Jurkat, Clone E6-1 (cell line): ENCODE measurements around the gene SNX9.
"Not testable (repeated sequence)": the region's sequence is repeated elsewhere in the genome, so short reads cannot be mapped to it uniquely, and the experiment has no call there.

Experiments used
- DNase-seq: peaks from one replicate; pipeline ENCODE4 v3.0.0-alpha.2; 2011; ENCODE audit warnings: low read depth, low spot score
- H3K4me3 ChIP-seq: 2 replicates; pipeline ENCODE4 v1.5.1; 2011; ENCODE audit warnings: mild to moderate bottlenecking, low read length, control low read depth, moderate library complexity

The SNX9 gene

GRCh38 chr6:157941101-157941863 is 118.2 kb downstream of the SNX9 start:
- DNase-seq: no peak
- no peak overlapping the region for H3K4me3 ChIP-seq

DNA sequence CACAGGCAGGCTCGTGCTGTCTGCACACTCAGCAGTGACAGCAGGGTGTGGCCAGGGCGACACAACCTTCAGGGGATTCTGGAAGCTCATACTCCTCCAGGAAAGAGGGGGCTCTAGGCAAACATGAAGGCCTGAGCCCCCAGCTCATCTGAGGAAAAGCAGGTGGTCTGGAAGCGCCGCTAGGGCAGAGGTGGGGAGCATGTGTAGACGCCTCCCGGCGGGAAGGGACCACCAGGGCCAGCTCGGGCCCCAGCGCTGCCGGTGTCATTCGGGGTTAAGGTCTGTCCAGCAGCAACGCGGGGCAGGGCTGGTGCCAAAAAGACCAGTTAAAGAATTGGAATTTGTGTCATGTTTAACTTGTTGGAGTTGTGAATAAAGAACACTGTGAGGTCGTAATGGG is 119.3 kb downstream of the SNX9 start:
- no peak overlapping the region for H3K4me3 ChIP-seq
- no peak for DNase-seq

DNA sequence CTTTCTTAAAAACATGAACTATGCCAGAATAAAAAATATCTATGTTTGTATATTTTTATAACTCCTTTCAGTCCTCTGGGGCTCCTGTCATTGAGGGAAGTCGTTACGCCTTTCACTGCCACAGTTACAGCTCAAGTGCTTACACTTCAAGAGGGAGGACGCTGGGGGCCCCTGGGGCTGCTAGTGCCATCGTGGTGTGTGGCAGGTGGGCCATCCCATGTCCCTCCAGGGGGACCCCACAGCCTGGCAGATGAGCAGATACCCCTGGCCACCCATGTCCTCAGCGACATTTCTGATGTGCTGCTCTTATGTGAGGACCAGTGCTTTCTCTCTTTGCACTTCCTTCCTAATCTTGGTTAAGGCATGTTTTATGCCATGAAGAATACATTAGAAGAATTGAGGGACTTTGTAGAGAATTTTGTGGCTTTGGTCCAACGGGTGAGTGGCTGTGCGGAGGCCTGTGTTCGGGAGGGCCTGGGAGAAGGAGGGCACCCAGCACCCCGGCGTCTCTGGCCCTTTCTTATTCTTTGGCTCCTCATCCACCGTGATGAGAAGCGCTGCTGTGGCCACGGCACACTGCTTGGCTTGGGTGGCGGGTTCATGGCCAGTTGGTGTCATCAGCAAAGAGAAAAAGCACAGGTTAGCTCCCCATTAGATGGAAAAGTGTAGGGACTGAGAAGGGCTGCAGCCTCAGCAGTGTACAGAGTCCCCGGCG is 120.4 kb downstream of the SNX9 start:
- DNase-seq: no peak
- no peak overlapping the region for H3K4me3 ChIP-seq

GRCh38 chr6:157943964-157944283 is 120.9 kb downstream of the SNX9 start:
- no peak overlapping the region for H3K4me3 ChIP-seq
- no peak for DNase-seq

DNA sequence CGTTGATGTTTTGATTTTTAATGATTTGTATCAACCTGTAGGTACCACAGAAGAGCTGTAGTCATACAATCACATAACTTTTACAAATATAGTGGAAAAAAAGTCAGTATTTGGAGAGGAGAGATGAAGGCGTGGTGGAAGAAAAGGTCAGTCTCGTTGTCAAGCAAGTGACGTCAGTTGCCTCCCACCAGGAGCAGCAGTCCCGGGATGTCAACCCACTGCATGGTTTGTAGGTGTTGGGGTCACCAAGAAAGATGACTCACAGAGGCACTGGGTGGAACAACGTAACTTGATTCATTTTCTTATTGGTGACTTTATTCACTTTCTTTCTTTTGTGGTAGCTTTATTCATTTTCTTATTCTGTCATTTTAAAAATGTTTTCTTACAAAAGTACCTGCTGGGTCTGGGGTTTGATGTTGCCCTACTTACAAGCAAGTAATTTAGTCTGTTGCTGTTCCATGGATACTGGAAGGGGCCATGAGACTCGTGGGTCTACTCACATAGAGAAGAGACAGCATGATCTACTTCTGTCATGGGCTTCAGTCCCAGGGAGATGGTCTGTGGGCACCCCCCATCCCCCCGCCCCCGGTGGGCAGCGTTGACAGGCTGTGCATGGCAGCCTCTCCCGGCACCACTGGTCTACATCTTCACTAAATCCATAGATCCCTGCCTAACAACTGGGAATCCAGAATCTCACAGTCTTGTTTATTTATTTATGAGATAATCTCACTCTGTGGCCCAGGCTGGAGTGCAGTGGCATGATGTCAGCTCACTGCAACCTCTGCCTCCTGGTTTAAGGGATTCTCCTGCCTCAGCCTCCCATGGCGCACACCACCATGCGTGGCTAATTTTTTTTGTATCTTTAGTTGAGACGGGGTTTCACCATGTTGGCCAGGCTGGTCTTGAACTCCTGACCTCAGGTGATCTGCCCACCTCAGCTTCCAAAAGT is 122.2 kb downstream of the SNX9 start:
- DNase-seq: no peak
- no peak overlapping the region for H3K4me3 ChIP-seq

- no peak overlapping the region for H3K4me3 ChIP-seq
- no peak for DNase-seq
Measured at GRCh38 chr6:157946053-157946617, 123.1 kb downstream of the SNX9 start.

DNA sequence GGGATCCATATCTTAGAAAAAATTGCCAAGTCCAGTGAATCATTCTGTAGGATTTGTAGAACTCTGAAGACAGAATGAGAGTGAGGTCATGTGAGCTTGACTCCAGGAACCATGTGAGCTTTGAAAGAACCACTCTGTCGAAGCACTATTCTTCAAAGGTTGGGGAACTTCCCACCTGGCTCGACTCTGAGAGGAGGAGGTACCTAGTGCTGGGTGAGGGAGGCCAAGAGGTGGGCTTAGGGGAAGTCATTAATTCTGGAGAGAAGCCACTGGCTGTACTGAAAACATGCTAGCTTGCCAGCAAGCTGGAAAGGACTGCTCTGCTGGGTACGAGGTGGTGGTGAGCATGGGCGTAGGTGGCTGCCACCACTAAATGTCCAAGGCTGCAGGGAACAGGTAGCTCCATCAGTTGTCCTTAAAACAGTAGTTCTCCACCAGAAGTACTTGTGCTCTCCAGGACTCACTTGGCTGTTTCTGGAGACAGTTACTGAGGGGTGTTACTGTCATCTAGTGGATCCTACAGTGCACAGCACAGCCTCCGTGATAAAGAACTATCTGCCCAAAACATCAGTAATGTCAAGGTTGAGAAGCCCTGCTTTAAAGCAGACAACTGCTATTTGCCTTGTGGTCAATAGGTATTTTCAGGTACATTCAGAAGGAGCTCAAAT is 124.0 kb downstream of the SNX9 start:
- DNase-seq: peak; percentile 28
- no peak overlapping the region for H3K4me3 ChIP-seq

DNA sequence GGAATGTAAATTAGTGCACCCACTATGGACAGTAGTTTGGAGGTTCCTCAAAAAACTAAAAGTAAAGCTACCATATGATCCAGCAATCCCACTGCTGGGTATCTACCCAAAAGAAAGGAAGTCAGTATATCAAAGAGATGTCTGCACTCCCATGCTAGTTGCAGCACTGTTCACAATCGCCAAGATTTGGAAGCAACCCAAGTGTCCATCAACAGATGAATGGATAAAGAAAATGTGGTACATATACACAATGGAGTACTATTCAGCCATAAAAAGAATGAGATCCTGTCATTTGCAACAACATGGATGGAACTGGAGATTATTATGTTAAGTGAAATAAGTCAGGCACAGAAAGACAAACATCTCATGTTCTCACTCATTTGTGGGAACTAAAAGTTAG is 127.9 kb downstream of the SNX9 start:
- H3K4me3 ChIP-seq, DNase-seq: not testable (repeated sequence)

- no peak overlapping the region for H3K4me3 ChIP-seq
- DNase-seq: no peak
Measured at GRCh38 chr6:157951828-157952227, 128.8 kb downstream of the SNX9 start.

GRCh38 chr6:157952861-157953351 is 129.9 kb downstream of the SNX9 start:
- no peak for DNase-seq
- no peak overlapping the region for H3K4me3 ChIP-seq

GRCh38 chr6:157953580-157954091 is 130.6 kb downstream of the SNX9 start:
- DNase-seq: no peak
- H3K4me3 ChIP-seq: no peak overlapping the region

- DNase-seq: no peak
- no peak overlapping the region for H3K4me3 ChIP-seq
Measured at GRCh38 chr6:157954150-157955117, 131.4 kb downstream of the SNX9 start.

DNA sequence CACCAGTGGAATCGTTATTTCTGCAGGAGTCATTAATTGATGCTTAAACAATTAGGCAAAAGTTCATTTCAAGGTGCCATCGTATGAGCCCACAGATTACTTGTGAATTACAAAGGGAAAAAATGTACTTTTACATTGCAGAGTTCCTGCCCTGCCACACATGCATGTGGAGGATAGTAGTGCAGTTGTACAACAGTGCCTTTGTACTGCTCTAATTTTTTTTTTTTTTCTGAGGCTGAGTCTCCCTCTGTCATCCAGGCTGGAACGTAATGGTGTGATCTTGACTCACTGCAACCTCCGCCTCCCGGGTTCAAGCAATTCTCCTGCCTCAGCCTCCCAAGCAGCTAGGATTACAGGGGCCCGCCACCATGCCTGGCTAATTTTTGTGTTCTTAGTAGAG is 132.6 kb downstream of the SNX9 start:
- H3K4me3 ChIP-seq: no peak overlapping the region
- no peak for DNase-seq

- DNase-seq: no peak
Measured at GRCh38 chr6:157956171-157956730, 133.2 kb downstream of the SNX9 start.

GRCh38 chr6:157959451-157960227 is 136.6 kb downstream of the SNX9 start:
- no peak overlapping the region for H3K4me3 ChIP-seq
- no peak for DNase-seq

More at GRCh38 chr6:157956171-157956730, 133.2 kb downstream of the SNX9 start:
- no peak overlapping the region for H3K4me3 ChIP-seq

- no peak overlapping the region for H3K4me3 ChIP-seq
- no peak for DNase-seq
Measured at GRCh38 chr6:157961153-157961831, 138.2 kb downstream of the SNX9 start.
